ENCODE results near the gene PDGFRA. TPM values are rescaled to one million over a fixed set of nuclear protein-coding genes. Genes with fewer than 3 reads are reported as not detected.
"Not testable (repeated sequence)": the region's sequence is repeated elsewhere in the genome, so short reads cannot be mapped to it uniquely, and the experiment has no call there.

PDGFRA gene
- total RNA-seq, 1 experiment from 2014 or later = not detected

DNA sequence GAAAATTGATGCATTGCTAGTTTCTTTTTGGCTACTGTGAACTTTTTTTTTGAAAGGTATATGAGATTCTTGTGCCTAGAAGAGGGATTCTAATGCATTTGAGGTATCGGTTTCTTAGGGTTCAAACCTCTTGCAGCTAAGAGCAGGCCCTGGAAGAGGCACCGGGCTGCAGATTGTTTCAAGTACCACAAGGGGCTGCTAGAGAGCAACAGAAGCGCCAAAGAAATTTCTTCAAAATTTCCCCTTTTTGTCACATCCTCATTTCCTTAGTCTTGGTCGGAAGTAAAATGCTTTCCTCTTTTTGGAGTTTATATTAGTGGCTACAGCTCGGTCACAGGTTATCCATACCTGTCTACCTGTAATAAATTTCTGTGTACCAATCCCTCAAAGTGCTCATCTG, 89.8 kb downstream of the PDGFRA start:
- DNase-seq (ENCODE audit: low read depth) = peak; percentile 18

- DNase-seq (ENCODE audit: low read depth) = no peak
These were observed 92.0 kb downstream of the PDGFRA start for GRCh38 chr4:54320826-54321685.

DNA sequence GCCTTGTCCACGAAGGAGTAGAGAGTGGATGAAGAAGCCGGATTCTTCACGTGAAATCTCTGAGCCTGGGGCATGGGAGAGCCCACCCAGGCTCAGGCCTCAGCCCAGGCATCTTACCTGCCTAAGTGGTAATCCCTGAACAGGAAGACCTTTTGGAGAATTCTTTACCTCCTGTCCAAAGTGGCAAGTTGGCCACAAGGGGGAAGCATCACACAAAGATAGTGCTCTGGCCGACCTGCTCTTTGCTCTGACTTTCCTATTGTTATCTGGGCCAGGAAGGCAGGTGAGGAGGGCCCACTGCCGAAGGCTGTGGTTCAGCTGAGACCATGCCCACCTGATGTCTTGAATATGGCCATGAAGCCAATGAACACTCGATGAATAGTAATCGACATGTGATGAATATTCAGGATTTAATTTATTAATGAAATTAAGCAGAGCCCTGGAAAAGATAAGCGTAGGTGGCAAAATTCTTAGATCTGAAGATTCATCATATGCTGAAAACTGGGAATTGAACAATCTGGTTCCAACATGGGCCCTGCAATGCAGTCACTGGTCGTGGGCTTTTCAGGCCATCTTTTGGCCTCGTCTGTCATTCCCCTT, 93.8 kb downstream of the PDGFRA start:
- DNase-seq (ENCODE audit: low read depth) = peak; percentile 43

DNA sequence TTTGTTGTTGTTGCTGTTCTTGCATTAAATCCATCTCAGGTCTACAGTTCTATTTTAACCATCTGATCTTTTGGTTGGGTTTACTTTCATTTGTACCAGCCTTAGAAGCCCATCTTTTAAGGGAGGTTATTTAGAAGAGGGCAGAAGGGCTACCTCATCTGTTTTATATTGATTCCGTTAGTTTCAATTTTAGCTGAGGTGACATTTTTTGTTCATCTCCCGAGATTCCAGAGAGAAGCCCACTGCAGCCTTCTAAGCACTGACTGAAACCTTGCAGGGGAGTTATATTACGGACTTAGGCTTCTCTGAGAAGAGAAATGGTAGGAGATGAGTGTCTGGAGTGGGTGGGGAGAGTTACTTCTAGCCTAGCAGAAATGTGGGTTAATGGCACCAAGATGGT, 101.8 kb downstream of the PDGFRA start:
- no peak for DNase-seq (ENCODE audit: low read depth)

DNA sequence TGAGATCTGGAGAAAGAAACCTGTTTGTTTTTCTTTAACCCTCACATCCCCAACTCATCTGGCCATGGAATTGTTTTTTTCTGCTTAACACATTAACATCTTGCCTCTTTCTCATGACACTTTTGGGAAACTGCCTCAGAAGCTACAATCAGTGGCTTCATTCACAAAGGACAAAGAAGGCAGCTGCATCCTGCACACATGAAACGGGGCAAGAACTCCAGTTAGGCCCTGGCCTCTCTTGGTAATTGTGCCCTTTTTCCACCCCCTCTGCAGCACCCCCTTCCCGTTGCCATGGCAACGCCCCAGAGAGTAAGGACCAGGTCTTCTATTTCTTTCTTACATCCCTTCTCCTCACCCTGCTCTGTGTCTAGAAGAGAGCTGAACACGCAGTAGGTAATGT, 103.4 kb downstream of the PDGFRA start:
- DNase-seq (ENCODE audit: low read depth) = no peak

DNA sequence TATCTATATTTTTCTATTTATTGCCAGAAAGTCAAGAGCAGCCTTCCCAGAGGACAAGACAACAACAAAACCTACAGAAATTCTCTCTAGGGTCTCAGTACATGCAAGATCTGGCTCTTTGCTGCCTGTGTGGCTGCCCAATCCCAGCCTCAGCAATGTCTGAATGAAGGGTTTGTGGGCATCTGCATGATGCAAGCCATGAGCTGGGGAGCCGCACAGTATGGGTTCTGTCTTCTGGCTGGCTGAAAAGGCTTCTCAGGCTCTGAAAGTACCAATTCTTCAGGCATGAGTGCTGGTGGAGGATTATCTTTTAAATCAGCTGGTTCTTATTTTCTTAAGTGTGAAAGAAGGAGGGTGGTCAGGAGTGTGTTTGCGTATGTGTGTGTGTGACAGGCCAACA, 104.6 kb downstream of the PDGFRA start:
- DNase-seq (ENCODE audit: low read depth) = no peak

DNA sequence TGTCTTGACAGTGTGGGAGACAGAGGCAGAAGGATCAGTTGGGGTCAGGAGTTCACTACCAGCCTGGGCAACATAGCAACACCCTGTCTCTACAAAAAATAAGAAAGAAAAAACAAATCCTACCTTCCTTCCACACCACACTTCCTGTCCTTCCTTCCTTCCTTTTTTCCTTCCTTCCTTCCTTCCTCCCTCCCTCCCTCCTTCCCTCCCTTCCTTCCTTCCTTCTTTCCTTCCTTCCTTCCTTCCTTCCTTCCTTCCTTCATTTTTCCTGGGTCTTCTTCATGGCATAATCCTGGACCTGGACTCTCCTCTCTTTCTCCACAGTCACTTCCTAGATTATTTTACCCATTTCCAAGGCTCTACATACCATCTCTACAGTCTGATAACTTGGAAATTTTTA, 105.7 kb downstream of the PDGFRA start:
- not testable (repeated sequence) for DNase-seq (ENCODE audit: low read depth)

DNA sequence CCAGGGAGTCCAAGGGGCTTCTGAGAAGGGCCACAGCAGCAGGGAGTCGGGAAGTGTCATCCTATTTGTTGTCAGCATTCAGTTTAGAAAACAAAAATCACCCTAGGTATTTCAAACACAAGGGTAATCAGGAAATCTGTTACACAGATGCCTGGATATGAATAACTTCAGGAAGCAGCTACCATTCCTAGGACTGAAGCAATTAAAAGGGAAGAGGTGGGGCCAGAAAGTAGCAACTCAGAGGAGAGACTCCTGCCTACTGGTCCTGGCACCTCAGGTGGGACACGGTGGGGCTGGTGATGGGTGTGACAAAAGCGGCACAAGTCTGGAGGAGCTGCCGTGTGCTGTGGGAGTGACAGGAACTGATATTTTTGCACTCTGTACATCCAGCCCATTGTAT, 107.9 kb downstream of the PDGFRA start:
- DNase-seq (ENCODE audit: low read depth) = no peak

GRCh38 chr4:54342067-54342466, 113.0 kb downstream of the PDGFRA start:
- DNase-seq (ENCODE audit: low read depth) = not testable (repeated sequence)

Other genes starting within 250 kb of the PDGFRA start
- gene CHIC2, start 164.7 kb upstream of the PDGFRA start, total RNA-seq (2014; rRNA removed; shearing (Covaris generic)) = 48.0 and 49.5 TPM in 2 replicates
- gene GSX2, start 129.1 kb upstream of the PDGFRA start, total RNA-seq (2014; rRNA removed; shearing (Covaris generic)) = not detected in 2 replicates